HS-5 (cell line): Measurements from ENCODE around the gene MYO10.
A peak's percentile ranks its signal among the peaks of the same experiment; 100 is the strongest.
"Not testable (repeated sequence)": the region's sequence is repeated elsewhere in the genome, so short reads cannot be mapped to it uniquely, and the experiment has no call there.

Experiments
- DNase-seq: peaks from one replicate; pipeline ENCODE4 v3.0.0-alpha.2; 2012; ENCODE audit warnings: low read depth

Gene MYO10

DNA sequence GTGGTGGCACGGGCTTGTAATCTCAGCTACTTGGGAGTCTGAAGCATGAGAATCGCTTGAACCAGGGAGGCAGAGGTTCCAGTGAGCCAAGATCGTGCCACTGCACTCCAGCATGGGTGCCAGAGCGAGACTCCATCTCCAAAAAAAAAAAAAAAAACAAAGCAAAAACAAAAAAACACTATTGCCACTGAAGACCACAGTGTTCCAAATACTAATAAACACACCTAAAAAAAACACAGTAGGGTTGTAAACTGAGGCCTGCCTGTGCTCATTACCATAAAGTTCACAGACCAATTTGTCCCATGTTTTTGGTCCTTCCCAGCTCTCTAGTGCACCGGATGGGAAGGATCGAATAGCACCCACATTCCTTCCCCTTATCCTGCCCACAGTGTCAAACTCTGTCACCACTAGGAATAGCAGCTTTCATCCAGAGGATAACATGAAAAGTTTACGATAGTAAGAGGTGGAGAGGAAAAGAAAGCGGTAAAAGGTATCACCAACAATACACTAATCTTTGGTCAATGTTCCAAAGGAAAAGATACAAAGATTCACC, 49.2 kb downstream of the MYO10 start:
- DNase-seq = no peak

DNA sequence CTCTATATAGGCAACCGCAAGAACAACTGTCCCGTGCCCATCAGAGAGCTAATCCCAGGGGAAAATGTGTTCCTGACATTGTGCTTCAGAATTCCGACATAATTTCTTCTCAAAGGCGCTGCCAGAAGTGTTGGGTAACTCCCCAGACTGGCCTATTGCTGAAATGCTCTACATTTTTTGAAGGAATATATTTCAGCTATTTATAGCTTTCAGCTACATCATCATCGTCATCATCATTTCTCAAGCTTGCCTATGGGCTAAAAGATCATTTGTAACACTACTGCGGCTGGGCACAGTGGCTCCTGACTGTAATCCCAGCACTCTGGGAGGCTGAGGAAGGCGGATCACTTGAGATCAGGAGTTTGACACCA, 49.7 kb downstream of the MYO10 start:
- peak; percentile 70 for DNase-seq

DNA sequence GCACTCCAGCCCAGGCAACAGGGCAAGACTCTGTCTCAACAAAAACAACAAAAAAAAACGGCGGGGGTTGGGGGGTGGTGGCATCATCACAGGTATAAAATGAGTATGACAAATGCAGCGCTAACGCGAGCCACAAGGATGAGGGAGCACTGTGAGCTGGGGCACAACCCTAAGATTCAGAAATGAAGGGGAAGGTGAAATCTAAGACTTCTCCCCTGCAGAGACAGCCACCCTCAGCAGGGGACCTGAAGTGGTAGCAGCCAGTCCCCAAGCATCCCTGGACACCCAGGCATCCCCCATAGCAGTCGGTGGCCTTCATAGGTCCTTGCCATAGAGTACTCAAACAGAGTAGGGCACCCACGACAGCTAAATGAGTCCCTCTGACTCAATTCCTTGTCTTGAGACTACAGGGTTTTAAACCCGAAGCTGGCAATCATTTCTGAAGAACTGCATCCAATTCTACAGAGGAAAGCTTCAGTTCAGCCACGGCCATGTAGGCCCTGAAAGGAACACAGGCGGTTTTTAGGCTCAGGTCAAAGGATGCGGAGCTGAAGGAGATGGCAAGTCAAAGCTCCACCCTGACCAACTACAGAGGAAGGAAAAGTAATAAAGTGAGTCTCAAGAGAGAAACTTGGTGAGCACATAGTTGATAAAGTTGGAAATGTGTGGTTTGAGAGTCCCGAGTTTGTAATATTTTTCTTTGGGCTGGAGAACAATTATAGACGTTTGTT, 50.3 kb downstream of the MYO10 start:
- DNase-seq = no peak

DNA sequence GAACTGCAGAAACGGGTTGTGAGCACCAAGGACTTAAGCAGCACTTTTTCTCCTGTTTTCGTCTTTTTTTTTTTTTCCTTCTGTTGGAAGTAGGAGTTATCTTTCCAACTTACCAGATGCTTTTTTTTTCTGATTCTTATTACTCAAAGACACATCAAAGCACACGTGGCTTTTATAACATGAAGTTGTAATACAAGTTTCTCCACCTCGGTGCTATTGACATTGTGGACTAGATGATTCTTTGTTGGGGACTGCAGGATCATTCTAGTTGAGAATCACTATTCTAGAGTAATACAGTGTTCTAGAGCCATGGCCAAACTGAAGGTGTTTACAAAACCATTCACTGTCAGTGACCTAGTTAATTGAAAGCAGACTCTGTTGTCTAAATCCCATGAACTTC, 51.5 kb downstream of the MYO10 start:
- DNase-seq = no peak

DNA sequence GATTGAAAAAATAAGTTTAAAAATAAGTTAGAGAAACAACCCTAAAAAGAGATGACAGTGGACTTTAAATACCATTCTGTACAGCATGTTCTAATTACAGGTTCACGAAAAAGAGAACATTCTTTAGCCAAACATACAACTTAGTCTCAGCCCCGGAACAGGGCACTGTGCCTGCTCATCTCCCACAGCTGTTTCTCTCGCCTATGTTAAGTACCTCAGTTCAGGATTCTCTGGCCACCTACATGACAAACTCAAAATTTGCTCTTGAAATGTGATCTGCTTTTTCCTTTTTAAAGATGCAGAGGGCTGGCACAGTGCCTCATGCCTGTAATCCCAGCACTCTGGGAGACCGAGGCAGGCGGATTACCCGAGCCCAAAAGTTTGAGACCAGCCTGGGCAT, 52.3 kb downstream of the MYO10 start:
- no peak for DNase-seq

DNA sequence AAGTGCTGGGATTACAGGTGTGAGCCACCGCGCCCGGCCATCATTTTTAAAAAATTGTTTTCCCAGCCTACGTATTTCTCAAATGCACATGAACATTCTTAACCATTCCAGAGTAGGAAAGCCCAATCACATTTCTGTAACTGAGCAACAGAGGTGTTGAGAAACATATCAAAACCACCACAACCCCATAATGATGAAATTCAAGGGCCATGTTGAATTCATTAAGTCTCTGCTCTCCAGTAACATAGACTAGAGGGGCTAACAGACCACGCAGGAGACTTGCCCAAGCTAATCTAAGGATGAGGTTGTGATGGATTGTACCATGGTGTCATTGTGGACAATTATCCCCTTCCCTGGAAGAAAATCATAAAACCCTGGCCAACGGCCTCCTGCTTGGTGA, 52.9 kb downstream of the MYO10 start:
- no peak for DNase-seq

DNA sequence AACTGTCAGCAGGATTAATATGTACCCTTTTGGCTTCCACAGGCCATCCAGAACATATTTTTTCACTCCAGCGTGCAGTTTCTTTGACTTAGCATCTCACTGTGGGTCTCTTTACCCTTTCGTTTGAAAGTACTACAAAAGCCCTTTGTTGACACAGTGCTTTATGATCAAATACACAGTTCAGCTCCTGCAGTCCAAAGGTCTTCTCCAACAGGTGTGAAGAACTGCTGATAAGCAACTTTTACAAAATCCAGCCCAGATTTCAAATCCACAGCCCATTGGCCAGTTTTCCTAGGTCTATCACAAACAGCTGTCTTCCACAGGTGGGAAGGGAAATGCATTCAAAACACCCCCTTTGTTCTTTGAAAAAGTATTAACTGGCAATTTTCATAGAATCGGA, 54.8 kb downstream of the MYO10 start:
- DNase-seq = no peak

DNA sequence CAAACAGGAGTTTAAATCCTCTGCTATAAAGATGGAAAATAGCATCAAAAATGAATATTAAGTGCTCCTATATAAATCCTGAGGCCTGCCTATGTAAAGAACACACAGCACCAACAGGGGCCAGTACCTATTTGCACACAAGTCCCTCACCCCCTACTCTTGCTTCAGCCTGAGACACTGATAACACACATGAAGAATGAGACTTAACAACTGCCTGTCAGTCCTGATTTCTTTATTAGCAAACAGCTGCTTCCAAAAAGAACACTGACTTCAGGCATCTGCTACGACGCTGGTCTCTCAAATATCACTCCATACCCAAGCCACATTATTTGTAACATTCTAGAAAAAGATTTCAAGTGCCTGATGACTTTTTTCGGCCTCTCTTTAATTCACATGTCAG, 55.5 kb downstream of the MYO10 start:
- DNase-seq = no peak

DNA sequence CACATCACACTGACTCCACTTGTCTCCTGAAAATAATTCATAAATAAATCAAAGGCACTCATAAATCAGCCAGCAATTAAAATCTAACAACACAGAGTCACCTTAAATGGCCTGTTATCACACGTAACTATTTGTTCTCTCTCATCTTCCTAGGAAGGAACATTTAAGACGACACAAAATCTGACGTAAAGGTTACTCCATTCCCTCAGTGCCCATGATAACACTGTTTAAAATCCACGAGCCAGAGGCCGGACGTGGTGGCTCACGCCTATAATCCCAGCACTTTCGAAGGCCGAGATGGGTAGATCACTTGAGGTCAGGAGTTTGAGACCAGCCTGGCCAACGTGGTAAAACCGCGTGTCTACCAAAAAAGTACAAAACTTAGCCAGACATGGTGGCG, 56.4 kb downstream of the MYO10 start:
- no peak for DNase-seq

DNA sequence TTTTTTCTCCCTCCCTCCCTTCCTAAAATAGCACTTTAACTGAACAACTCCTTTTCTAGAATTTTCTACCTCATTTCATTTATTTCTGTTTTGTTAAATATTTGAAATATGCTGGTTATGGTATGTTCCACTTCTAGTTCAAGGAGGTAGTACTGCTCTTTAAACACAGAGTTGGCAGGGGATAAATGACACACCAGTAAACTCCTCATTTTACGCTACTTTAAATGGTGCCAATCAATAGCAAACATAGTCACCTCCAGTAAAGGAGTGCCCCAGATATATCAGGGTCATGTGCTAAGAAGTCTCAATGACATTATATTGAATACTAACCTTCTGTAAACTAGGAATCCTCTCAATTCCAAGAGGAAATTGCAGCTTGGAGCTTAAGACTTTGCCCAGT, 56.9 kb downstream of the MYO10 start:
- DNase-seq = no peak

DNA sequence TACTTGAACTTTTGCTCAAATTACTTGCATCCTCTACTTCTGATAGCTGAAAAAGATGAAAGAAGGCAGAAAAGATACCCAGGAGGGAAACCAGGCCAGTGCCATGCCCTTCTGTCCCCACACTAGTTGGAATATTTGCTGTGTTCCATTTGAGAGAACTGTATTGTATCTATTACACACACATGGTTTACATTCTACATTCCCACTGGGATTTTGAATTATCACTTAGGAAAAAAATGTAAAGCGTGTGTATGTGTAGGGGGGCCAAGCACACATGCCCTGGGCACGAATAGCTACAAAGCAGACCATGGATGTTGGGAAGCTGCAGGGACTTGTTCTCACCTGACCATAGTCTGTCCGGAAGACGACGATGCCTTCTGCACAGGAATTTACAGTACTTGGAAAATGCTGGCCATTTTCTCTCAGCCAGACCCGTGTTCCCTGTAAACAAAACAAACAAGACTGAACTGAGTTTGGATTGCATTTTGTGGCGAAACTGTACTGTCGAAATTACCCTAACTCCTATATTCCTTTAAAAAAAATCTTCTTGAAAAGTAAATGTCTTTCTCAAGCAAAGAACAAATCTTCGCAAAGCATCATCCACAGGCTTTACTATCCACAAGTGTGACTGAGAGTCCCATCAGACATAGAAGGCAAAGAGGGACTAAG, 58.7 kb downstream of the MYO10 start:
- DNase-seq = no peak

DNA sequence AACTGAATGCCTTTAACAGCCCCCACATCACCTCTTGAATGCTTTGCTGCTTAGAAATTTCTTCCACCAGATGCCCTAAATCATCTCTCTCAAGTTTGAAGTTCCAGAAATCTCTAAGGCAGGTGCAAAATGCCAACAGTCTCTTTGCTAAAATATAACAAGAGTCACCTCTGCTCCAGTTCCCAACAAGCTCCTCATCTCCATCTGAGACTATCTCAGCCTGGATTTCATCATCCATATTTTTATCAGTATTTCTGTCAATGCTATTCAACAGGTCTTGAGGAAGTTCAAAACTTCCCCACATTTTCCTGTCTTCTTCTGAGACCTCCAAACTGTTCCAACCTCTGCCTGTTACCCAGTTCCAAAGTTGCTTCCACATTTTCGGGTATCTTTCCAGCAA, 61.7 kb downstream of the MYO10 start:
- DNase-seq = not testable (repeated sequence)

DNA sequence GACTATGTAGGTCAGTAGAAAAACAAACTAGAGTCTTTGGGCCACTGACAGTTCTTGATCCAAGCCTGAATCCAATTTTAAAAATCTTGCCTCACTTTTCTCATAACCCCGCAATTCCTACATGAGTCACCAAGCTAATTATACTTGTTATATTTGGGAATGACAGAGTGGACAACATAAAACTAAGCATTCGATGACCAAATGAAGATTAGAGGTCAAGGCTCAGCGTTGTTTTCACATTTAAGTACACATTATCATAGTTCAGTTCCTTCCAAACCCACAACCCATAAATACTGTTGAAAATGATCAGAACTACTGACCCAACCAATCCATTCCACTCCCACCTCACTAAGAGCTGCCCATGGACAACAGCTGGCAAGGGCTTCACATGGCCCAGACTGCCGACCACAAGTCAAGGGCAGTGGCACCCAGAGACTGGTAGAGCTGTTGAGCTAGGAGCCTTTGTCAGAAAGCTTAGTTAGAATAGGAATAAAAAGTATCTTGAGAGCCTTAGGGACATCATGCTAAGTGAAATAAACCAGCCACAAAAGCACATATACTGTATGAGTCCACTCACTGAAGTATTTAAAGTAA, 64.2 kb downstream of the MYO10 start:
- peak; percentile 56 for DNase-seq

DNA sequence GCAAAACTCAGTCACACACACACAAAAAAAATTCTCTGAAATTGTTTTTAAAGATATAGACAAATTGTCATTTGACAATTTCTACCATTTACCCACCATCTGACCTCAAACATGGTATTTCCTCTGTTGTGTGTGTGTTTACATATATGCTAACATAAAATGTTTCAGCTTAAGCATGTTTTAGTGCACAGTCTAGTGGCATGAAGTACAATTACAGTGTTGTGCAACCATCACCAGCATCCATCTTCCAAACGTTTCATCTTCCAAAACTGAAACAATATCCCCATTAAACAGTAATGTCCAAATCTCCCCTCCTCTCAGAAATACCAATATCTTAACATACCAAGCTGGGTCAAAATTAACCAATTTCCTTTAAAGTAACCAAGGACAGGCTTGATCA, 65.2 kb downstream of the MYO10 start:
- DNase-seq = no peak

DNA sequence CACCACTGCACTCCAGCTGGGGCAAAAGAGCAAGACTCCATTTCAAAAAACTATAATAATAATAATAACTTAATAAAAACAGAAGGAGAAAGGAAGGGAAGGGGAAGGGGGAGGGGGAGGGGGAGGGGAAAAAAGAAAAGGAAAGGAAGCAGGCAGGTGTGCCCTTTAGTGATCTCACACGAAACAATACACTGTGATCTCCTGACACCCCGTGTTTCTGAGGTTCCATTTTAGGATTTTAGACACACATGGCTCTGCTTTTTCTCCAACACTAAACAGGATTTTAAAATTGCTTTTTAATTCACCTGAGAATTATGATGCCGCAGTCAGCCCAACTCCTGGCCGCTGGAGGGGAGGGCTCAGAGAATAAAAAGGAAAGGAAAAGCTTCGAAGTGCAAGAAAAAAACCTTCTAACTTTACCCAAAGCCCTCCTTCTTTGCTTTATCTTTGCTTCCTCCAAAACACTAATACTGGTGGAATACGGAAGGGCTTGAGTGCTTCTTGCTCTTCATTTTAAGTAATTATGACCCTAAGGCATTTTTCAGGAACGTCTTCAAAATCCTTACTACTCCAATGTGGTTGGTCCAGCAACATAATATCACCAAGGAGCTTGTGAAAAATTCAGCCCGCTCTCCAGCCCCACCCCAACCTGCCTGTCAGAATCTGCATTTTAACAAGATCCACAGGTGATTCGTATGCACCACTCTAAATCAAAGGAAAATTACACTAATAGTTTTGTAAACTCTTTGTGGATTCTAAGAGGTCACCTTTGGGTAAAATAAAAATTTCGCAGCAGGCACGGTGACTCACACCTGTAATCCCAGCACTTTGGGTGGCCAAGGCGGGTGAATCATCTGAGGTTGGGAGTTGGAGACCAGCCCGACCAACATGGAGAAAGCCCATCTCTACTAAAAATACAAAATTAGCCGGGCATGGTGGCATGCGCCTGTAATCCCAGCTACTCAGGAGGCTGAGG, 66.0 kb downstream of the MYO10 start:
- DNase-seq = peak; percentile 33

DNA sequence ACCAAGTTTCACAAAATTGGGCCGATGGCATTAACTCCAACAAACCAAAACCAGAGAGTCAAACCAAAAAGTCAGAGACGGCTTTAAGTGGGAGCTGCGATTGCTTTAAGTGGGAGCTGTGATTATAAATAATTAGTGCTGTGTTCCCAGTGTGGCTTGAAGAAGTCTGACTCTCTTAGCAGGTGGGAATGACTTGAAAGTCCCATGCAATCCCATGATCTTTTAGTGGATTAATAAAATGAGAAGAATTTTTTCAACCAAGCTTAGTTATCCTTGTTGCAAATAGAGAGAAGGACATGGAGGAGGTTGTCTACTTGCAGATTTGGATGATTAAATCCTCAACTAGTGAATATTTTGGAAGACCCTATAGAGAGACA, 68.5 kb downstream of the MYO10 start:
- no peak for DNase-seq

DNA sequence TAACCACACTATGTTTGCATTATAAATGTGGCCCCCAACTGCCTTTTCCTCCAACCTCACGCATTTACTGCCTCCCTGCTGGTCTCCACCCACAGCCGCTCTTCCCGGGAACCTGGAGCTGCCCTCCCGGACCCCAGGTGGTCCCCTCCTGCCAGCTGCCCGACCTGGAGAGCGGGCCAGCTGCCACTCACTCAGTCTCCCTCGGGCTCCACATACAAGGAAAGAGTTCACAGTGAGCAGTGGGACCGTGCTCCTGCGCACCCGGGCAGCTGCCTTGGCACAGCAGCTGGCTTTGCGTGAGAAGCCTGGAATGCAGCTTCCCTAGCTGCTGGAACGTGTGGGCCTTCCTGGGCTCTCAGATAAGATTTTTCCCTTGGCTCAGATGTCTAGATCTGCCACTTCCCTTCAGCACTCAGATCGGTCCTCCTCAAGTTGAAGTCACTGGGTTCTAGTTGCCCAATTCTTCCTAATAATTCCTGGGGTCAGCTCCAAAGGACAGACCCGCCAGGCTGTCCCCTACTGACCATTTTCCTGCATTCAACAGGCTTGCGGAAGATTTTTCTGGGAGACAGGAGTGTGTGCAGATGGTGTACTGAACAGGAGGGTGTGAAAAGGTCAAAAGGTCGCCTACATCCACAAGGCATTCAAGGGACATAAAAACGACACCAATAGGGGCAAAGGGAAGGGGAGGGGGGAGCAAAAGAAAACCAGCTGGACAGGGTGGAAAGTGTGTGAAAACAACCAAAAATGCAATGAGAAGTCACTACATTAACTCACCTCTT, 69.1 kb downstream of the MYO10 start:
- no peak for DNase-seq

DNA sequence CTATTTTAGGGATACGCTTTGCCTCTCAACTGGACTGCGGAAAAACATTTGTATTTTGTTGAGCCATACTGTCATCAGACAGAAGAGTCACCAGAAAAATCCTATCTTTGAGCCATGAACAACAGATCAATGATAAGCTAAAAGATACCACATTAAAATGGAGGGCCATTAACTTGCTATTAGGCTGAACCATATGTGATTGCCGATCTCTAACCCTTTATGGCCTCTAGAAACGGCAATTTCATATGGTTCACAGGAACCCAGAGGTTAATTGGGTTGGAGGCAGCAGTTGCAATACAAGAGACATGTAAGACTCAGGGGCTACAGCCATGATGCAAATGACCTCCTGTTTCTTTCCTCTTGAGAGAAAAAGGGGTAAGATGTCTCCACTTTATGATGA, 69.8 kb downstream of the MYO10 start:
- DNase-seq = no peak

DNA sequence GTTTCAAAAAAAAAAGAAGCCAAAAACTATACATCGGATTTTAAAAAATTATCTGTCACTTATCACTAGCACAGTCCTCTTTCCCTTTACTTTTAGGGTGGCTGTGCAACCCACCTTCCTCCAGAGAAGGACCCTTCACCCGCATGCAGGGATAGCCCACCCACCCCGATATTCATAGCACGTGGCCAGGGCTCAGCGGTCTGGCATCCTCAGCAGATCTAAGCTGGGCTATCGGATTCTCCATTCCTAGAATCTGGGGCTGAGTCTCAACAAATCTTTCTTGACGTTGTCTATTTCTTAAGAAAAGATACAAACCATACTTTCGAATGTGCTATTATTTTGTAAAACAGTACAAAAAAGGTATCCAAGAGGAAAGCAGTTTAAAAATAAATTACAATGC, 70.9 kb downstream of the MYO10 start:
- no peak for DNase-seq

DNA sequence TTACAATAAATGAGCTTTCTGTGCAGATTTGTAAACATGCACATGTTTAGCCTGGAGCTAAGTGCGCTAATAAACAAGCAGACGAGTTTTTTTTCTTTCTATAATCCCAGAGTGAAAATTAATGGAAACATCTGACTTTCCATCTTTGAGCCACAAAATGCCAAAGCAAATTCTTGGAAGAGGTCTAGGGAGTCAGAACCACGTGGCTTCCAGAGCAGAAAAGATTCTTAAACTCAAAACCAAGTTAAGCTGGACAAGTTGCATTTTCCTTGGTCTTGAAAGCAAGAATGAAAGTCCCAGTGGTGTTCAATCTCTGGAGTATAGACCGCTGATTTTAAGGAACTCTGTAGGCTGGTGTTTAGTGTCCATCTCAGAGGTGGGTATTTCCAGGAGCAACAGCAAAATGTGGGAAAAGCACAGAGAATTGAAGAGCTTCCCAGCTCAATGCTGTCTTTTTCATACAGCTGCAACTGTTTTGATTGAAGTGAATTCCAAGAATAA, 71.4 kb downstream of the MYO10 start:
- DNase-seq = no peak

DNA sequence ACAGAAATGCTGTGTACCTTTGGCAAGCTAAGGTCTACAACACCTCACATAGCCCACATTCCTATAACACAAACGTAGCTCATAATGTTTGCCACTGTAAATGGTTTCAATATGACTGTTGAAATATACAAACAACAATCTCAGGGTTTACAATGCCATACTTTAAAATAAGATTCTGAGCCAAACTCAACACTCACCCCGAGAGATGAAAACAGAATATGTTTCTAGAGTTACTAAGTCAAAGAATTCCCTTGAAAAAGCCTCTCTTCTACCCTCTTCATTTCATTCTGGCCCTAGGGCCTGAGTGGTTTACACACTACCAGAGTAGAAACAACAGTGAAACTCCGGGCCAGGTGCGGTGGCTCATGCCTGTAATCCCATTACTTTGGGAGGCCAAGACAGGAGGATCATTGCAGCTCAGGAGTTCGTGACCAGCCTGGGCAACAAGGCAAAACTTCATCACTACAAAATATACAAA, 72.6 kb downstream of the MYO10 start:
- DNase-seq = no peak
